Kidney (tissue), 14 donors: ENCODE results near the gene DNAJC5G. TPM values are rescaled to one million over a fixed set of nuclear protein-coding genes. Genes with fewer than 3 reads are reported as not detected.
A peak's percentile ranks its signal among the peaks of the same experiment; 100 is the strongest.

Source experiments
- DNase-seq, 5 donors: peaks; one replicate each; pipeline ENCODE4 v3.0.0-alpha.2; 2013 to 2020
- FAIRE-seq: peaks from 2 replicates; lab custom pipeline; 2012; peaks lifted over from hg19 to GRCh38; lab: Jason Lieb, UNC
- H3K27ac ChIP-seq, 2 donors: one replicate each; pipeline ENCODE4 v1.7.0; 2013; ENCODE audit warnings: low read depth in 2 of 2, low read length in 2 of 2, inconsistent platforms in 1 of 2
- H3K27me3 ChIP-seq: one replicate; pipeline ENCODE4 v1.7.1; 2013; ENCODE audit warnings: low read length, inconsistent platforms; ENCODE audit not compliant: control insufficient read depth, insufficient read depth
- H3K36me3 ChIP-seq, 3 donors: one replicate each; pipeline versions ENCODE4 v1.7.0 to v1.7.1; 2013; ENCODE audit warnings: low read length in 3 of 3, control low read depth in 1 of 3, inconsistent platforms in 1 of 3; ENCODE audit not compliant: insufficient read depth in 3 of 3, control insufficient read depth in 2 of 3
- H3K4me1 ChIP-seq, 3 donors: one replicate each; pipeline versions ENCODE4 v1.7.0 to v1.7.1; 2013; ENCODE audit warnings: low read length in 3 of 3, inconsistent platforms in 1 of 3, low read depth in 1 of 3; ENCODE audit not compliant: control insufficient read depth in 2 of 3, insufficient read depth in 2 of 3
- H3K4me3 ChIP-seq, 3 donors: one replicate each; pipeline versions ENCODE4 v1.7.0 to v1.8.1; 2013; ENCODE audit warnings: low read length in 3 of 3, control low read depth in 1 of 3, inconsistent platforms in 1 of 3
- H3K9ac ChIP-seq, 3 donors: one replicate each; pipeline versions ENCODE4 v1.7.0 to v1.7.1; 2013; ENCODE audit warnings: low read length in 3 of 3, control low read depth in 1 of 3, inconsistent platforms in 1 of 3
- H3K9me3 ChIP-seq, 3 donors: one replicate each; pipeline versions ENCODE4 v1.7.0 to v1.7.1; 2013; ENCODE audit warnings: low read length in 3 of 3, control low read depth in 1 of 3, inconsistent platforms in 1 of 3; ENCODE audit not compliant: control insufficient read depth in 2 of 3, insufficient read depth in 1 of 3
- intact Hi-C: fragments of 100-400 bp; cut with DNase I; formaldehyde crosslinking; loops from one replicate; pipeline ENCODE4 v1.11.1; 2022
- polyA plus RNA-seq: library from polyadenylated mRNA; stranded (reverse); fragments of 350-450 nt; fragmentation: Illumina TruSeq; extraction: RNeasy Lipid Tissue Mini Kit (QIAGEN cat#74804); gene quantifications from one replicate; pipeline ENCODE4 v1.2.3, GENCODE V29; 2014; ENCODE audit warnings: low read depth, low replicate concordance; ENCODE audit not compliant: insufficient read depth
- total RNA-seq: library from RNA; stranded (reverse); fragmentation: NEBNext Ultra II Directional; extraction: Animal tissue kit (Norgen Biotek cat#: 25700); gene quantifications from one replicate; pipeline ENCODE4 v1.2.1, GENCODE V29; 2021
- TF ChIP-seq, protein P1 (sequence below): IDR thresholded peaks from 3 replicates; pipeline ENCODE4 v1.5.1; 2012; ENCODE audit warnings: mild to moderate bottlenecking, moderate library complexity, borderline replicate concordance; ENCODE audit not compliant: insufficient read depth; ENCODE audit errors: extremely low read depth
- donor health status: control.
- donor health status: control.
- donor health status: control.
- donor health status: control.
- donor health status: control.
- donor health status: DM: yes; HTN: yes; CAD: no.
- donor health status: Normal renal cell carcinoma (clear cell type).

The DNAJC5G gene
- total and polyA plus RNA-seq, 2 donors from 2014 or later: not detected

DNA sequence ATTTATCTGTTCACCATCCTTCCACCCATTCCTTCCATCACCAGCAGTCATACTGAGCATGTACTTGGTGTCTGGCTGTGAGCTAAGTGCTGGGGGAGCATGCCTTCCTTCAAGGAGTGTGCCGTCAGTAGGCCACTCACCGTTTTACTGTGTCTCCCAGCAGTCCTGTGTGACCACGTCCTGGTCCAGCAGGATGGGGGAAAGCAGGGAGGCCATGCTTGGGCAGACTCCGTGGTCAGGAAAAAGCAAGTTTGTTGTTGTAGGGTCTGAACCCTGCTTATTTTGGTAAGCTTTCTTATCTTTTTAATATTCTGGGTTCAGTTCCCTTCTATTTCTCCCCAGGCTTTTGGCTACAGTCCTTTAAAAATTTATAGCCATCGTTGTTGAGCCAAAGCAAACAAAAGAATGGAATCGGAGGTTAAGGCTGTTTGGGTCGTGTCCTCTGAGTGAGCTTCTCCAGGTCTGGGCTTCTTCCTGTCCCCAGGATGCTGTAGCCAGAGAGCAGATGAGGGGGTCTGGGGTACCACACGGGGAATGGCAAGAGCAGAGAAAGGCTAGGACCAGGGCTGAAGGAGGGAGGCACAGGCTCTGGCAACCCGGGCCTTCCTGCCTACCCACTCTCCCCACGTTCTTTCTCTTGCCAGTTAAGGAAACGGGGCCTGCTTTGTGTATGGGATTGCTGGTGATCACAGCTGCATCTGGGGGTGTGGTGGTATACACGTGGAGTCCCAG, 25.9 kb upstream of the DNAJC5G start:
- TF ChIP-seq, protein P1, sequence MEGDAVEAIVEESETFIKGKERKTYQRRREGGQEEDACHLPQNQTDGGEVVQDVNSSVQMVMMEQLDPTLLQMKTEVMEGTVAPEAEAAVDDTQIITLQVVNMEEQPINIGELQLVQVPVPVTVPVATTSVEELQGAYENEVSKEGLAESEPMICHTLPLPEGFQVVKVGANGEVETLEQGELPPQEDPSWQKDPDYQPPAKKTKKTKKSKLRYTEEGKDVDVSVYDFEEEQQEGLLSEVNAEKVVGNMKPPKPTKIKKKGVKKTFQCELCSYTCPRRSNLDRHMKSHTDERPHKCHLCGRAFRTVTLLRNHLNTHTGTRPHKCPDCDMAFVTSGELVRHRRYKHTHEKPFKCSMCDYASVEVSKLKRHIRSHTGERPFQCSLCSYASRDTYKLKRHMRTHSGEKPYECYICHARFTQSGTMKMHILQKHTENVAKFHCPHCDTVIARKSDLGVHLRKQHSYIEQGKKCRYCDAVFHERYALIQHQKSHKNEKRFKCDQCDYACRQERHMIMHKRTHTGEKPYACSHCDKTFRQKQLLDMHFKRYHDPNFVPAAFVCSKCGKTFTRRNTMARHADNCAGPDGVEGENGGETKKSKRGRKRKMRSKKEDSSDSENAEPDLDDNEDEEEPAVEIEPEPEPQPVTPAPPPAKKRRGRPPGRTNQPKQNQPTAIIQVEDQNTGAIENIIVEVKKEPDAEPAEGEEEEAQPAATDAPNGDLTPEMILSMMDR: no peak
- H3K36me3 ChIP-seq: no peaks in the 10 kb centered on the region
- intact Hi-C loops: no loop called here
- H3K4me1 ChIP-seq: peaks cover 0 to 4% (median 0%) of the 10 kb centered on the region in 3 donors
- H3K9me3 ChIP-seq: no peaks in the 10 kb centered on the region
- DNase-seq: peak in 3 of 5 donors; percentile 33 to 75 (median 54)
- no peak for FAIRE-seq
- H3K27me3 ChIP-seq: no peaks in the 10 kb centered on the region
- no peak overlapping the region for H3K9ac ChIP-seq
- no peak overlapping the region for H3K4me3 ChIP-seq
- H3K27ac ChIP-seq: no peak overlapping the region

GRCh38 chr2:27249891-27250651, 25.2 kb upstream of the DNAJC5G start:
- DNase-seq (peak; percentile 74 to 83 (median 79)), FAIRE-seq (no peak)
- Histone ChIP-seq H3K9ac (no peak overlapping the region), H3K4me1 (peaks cover 0 to 4% (median 0%) of the 10 kb centered on the region in 3 donors), H3K4me3 (no peak overlapping the region), H3K36me3 (no peaks in the 10 kb centered on the region), H3K27me3 (no peaks in the 10 kb centered on the region), H3K9me3 (no peaks in the 10 kb centered on the region), H3K27ac (no peak overlapping the region)
- intact Hi-C loops: no loop called here
- TF ChIP-seq, protein P1: peak; percentile 53

DNA sequence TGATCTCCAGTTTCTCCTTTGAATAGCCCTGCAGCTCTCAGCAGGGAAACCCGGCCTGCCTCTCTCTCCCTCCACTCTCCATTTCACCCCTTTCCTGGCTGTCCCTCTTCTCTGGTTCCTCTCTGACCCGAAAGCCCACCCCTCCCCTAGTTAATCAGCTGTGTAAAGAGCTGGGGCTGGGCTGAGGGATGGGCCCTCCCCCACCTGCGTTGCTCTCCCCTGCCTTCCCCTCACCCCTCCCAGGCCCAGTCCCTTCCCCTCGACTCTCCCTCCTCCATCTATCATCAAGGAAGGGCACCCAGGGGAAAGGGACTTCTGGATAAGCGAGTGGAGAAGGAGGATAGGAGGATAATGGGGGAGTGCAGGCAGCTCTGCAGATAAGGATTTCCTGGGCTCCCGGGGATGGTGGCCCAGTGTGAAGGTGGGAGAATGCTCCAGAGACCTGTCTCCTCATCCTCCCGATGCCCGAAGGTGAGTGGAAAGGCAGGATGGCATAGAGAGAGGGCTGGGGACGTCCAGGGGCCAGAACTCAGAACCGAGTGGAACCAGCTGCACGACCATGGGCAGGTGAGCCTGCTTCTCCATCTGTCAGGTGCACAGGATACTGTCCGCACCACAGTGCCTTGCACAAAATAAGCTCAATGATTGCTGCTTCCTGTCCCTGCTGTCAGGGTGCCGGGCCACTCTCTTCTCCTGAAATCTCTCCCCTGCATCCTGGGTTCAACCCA, 24.4 kb upstream of the DNAJC5G start:
- intact Hi-C loops: no loop called here
- DNase-seq (peak in 3 of 5 donors; percentile 25 to 59 (median 28)), FAIRE-seq (no peak)
- H3K27ac ChIP-seq: no peak overlapping the region
- TF ChIP-seq, protein P1: no peak
- H3K9me3 ChIP-seq: no peaks in the 10 kb centered on the region
- no peak overlapping the region for H3K4me3 ChIP-seq
- no peaks in the 10 kb centered on the region for H3K36me3 ChIP-seq
- peaks cover 0 to 4% (median 0%) of the 10 kb centered on the region in 3 donors for H3K4me1 ChIP-seq
- no peak overlapping the region for H3K9ac ChIP-seq
- no peaks in the 10 kb centered on the region for H3K27me3 ChIP-seq
